HG03103 (cell line): ENCODE measurements around the gene NOD1.
"Not testable (repeated sequence)": the region's sequence is repeated elsewhere in the genome, so short reads cannot be mapped to it uniquely, and the experiment has no call there.

Experiments
- ATAC-seq: cut with Tn5 transposase; IDR thresholded peaks from one replicate; pipeline ENCODE4 v1.9.1; 2021; ENCODE audit warnings: low read depth; ENCODE audit not compliant: unreplicated experiment

NOD1 gene

DNA sequence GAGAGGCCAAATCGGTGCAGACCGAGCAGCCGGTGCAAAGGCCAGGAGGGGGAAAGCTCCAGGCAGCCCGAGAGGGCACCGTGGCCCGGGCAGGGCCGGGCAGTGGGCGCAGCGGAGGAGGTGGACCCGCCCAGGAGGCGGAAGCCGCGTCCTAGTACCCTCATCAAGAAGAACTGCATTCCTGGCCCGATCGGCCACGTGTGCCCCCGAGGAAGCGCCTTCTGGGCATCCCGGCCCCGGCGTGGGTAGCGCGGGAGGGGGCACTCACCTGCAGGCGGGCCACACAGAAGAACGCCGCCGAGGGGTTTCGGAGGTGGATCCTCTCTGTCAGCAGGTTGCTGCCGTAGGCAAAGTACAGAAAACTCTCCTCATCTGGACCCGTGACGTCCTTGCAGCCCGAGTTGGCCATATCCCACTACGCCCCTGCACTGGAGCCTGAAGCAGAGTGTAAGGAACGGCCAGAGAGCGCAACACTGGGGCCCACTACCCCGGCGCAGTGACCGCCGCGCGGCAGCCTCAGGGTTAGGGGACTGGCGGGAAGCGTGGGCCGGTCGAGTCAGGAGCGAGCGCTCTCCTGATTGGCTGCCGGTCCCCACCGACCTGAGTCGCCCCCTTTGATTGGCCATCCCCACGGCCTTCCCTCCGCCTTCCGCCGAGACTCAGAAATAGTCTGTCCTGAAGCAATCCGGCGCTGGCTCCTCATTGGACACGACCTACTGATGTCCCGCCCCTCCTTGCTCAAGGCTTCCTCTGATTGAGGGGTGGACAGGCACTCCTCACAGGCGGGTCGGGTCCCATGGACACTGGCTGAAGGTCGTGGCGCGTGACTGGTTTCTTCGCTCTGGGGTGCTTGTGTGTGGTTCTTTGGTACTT, 26.0 kb upstream of the NOD1 start, which contains the start of gene GGCT:
Gene GGCT (minus strand): TSS at position 529 of the 873 bp plus-strand sequence. CDS start 120 bp downstream, at position 409.
- ATAC-seq, result peak; percentile 97

- no peak for ATAC-seq
Observed at GRCh38 chr7:30503274-30504212, 25.0 kb upstream of the NOD1 start.

- no peak for ATAC-seq
Observed at GRCh38 chr7:30502470-30503251, 24.1 kb upstream of the NOD1 start.

GRCh38 chr7:30501264-30501663, 22.7 kb upstream of the NOD1 start:
- ATAC-seq, result no peak

GRCh38 chr7:30493228-30493627, 14.6 kb upstream of the NOD1 start:
- ATAC-seq, result no peak

DNA sequence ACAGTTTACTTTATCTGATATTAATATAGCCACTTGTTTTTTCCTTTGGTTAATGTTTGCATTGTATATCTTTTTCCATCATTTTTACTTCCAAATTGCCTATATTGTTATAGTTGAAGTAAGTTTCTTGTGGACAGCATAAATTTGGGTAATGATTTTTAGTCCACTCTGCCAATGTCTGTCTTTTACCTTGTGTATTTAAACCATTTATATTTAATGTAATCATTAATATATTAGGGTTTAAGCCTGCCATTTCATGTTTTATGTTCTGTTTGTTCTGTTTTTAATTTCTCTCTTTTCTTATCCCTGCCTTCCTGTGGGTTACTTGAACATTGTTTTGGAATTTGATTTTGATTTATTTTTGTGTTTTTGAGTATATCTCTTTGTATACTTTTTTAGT, 12.8 kb upstream of the NOD1 start:
- ATAC-seq, result no peak

- no peak for ATAC-seq
Observed at GRCh38 chr7:30487371-30487770, 8.8 kb upstream of the NOD1 start.

DNA sequence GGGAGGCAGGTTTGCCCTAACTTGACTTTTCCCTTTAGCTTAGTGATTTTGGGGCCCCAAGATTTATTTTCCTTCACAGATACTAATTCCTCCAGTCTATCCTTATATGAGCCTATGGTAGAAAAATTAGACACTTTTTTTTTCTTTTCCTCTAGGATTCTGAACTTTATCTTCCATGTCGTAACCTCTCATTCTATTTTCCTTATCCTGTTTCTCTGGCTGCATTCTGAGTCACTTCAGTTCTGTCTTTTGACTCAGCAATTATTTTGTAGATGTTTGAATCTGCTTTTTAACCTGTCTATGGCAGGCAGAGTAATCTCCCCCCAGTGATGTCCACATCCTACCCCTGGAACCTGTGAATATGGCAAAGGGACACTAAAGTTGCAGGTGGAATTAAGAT, 7.1 kb upstream of the NOD1 start:
- ATAC-seq, result no peak

DNA sequence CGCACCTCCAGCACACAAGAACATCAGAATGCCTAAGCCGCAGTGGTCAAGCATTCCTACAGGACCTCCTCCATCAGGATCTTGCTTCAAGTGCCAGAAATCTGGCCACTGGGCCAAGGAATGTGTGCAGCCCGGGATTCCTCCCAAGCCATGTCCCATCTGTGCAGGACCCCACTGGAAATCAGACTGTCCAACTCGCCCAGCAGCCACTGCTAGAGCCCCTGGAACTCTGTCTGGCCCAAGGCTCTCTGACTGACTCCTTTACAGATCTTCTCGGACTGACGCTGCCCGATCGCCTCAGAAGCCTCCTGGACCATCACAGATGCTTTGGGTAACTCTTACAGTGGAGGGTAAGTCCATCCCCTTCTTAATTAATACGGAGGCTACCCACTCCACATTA, 2.8 kb upstream of the NOD1 start:
- not testable (repeated sequence) for ATAC-seq

DNA sequence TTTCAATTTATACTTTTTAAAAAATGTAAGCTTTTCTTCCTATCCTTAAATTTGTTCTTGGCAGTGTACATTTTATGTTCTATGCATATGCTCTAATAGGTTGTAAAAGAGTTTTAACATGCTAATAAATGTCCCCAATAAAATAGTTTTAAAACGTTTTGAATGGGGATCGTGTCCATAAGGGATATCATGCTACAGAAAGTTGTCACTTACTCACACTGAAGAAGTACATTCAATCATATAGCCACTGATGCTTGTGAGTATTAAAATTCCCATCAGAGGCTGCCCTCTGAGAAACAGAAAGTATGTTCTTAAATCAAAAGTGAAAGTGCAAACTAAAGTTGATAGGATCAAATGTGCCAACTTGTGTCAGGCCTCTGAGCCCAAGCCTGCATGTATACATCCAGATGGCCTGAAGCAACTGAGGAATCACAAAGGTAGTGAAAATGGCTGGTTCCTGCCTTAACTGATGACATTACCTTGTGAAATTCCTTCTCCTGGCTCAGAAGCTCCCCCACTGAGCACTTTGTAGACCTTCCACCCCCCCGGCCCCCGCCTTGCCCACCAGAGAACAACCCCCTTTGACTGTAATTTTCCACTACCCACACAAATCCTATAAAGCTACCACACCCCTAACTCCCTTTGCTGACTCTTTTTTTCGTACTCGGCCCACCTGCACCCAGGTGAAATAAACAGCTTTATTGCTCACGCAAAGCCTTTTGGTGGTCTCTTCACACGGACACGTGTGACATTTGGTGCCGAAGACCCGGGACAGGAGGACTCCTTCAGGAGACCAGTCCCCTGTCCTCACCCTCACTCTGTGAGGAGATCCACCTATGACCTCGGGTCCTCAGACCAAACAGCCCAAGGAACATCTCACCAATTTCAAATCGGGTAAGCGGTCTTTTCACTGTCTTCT, 877 bp upstream of the NOD1 start:
- no peak for ATAC-seq

GRCh38 chr7:30476459-30477145, 2.0 kb downstream of the NOD1 start:
- no peak for ATAC-seq

GRCh38 chr7:30475580-30475979, 3.0 kb downstream of the NOD1 start:
- no peak for ATAC-seq

- ATAC-seq, result no peak
Observed at GRCh38 chr7:30474893-30475292, 3.7 kb downstream of the NOD1 start.

DNA sequence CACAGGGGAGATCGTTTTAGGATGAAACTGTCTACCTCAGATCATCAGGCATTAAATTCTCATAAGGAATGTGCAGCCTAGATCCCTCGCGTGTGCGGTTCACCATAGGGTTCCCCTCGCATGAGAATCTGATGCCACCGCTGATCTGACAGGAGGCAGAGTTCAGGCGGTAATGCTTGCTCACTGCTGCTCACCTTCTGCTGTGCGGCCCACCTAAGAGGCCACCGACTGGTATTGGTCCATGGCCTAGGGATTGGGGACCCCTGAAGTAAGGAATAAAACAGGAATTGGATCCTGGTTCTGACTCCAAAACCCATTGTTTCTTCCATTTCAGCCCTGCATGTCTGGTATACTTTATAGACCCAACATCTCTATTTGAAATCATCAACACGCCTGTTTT, 4.1 kb downstream of the NOD1 start:
- no peak for ATAC-seq

DNA sequence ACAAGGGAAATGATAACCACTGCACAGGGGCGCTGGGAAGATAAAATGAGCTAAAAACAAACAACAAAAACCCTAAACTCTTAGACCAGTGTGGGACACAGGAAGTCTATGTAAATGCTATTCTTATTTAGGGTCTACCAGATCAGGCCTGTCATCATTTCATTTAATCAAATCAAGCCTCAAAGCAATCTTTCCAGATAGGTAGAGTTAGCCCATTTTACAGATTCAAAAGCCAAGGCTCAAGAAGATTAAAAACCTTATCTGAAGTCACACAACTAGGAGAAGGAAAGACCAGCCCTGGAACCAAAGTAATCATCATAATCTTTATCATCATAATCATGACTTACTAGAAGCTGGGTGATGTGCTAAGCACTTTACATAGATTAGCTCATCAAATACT, 4.7 kb downstream of the NOD1 start:
- ATAC-seq, result no peak

- ATAC-seq, result no peak
Observed at GRCh38 chr7:30472784-30473775, 5.5 kb downstream of the NOD1 start.

- ATAC-seq, result no peak
Observed at GRCh38 chr7:30472081-30472783, 6.4 kb downstream of the NOD1 start.
